ENCODE results near the gene NSUN7.

NSUN7 gene

GRCh38 chr4:40848940-40849339 lies 99.2 kb downstream of the NSUN7 start:
- no peak for DNase-seq

DNA sequence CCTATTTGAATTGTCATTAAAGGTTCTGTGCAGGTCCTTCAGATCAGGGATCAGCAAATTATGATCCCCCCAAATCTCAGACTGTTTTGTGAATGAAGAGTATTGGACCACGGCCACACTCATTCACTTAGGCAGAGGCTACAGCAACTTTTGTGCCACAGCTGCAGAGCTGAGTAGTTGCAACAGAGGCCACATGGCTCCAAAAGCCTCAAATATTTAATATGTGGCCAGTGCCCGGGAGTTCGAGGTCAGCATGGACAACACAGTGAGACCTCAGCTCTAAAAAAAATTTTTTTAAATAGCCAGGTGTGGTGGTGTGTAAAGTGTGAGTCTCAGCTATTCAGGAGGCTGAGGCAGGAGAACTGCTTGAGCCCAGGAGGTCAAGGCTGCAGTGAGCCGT lies 100.7 kb downstream of the NSUN7 start:
- no peak for DNase-seq

DNA sequence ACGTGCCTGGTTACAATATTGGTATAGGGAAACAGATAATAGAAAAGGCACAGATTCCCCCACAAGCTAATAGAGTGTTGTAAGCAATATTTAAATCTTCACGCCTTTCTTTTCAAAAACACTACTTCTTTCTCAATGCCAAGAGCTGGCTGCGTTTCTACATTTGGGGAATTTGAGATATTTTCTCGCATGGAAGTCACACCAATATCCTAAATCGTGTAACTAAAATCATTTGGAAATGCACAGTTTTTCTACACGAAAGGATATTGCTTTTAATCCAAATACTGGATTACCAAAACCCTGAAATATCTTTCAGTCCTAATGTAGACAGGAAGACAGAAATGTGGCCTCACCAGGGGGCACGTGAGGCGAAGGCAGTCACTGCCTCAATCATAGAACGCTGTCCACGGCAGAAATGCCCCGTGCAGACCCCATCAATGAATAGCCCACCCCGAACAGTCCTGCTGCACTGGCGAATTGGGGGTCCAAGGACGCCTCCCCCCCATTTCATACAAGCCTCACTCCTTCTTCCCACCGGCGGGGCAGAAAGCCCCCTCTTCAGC lies 106.6 kb downstream of the NSUN7 start:
- no peak for DNase-seq

DNA sequence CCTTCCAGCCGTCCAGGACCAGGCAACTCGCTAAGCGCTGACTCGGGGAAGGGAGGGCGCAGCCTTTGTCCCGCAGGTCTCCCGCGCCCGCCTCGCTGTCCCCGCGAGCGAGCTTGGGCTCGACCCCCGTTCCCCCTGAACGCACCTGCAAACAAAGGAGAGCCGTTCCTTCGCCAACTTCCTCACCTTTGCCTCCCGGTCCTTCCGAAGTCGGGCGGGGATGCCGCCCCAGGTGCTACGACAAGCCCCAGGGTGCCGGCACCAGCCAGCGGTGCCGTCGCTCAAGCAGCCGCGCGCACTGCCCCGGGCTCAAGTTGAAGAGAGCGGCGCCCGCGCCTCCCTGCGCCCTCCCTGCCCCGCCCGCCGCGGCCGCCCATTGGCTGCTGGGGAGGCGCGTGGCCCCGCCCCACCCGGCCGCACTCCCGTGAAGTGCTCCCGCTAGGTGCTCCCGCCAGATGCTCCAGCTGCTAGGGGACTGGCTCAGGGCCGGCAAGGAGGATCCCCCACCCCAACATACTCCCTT lies 107.1 kb downstream of the NSUN7 start:
- DNase-seq = no peak

DNA sequence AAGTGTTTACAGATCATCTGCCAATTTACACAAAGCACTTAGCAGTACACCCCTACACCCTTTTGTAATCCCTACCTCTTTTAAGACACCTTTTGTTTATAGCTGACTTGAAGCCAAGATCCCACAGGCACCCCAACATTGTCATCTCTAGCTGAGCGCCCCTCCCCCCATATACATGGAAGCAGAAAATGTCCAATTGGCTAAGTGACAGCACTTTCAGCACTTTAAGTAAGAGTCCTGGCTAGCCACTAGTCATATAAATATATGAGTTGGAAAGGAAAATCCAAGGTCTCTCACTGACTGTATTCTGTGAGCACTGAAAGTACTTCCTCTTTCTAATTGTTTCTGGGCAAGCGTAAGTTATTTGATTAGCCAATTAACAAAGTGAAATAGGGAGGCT lies 108.2 kb downstream of the NSUN7 start:
- no peak for DNase-seq

- DNase-seq = no peak
Observed at GRCh38 chr4:40858962-40859361, 109.2 kb downstream of the NSUN7 start.

Data from activated effector memory CD4-positive, alpha-beta T cell treated with Interleukin-2 at 50 U/mL for 16 hours (primary cell).